Measurements from ENCODE around the gene NRG2.

The NRG2 gene

DNA sequence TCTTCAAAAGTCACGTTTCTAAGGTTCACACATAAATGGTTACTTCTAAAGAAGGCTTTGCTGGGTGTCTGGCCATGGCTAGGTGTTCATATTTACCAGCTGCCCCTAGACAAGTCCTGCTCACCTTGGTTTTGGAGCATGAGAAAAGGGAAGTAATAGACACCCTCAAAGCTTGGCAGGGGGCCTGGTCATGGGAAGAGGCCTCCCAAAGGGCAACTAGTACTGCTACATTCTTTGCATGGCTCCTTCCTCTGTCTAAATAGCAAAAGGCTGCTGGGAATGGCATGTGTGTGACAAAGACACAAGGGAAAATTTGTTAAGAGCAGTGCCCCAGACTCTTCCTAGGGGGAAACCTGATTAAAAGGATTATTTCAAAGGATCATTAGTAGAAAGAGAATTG, 93.4 kb downstream of the NRG2 start:
- Histone ChIP-seq H3K4me3 (ENCODE audit: low read length) (no peak overlapping the region), H3K79me2 (ENCODE audit: control insufficient read depth, low read length) (no peaks in the 10 kb centered on the region), H3F3A (ENCODE audit: control insufficient read depth, insufficient read depth) (no peaks in the 10 kb centered on the region), H3K27me3 (ENCODE audit: control insufficient read depth, low read length) (peaks cover 23% of the 10 kb centered on the region; the same call in 1 of the 2 replicates), H3K27ac (ENCODE audit: low read depth, low read length) (no peak overlapping the region), H3K9me2 (replicated peaks; ENCODE audit: control insufficient read depth, low read length) (no peaks in the 10 kb centered on the region), H3K36me3 (ENCODE audit: control insufficient read depth, low read length) (no peaks in the 10 kb centered on the region), H3K4me1 (ENCODE audit: control insufficient read depth, low read length) (no peaks in the 10 kb centered on the region), H3K4me2 (ENCODE audit: low read length) (no peak overlapping the region), H3K9me3 (ENCODE audit: control insufficient read depth, insufficient read depth, low read length) (no peaks in the 10 kb centered on the region), H4K20me1 (ENCODE audit: control insufficient read depth, insufficient read depth, low read depth, low read length) (no peaks in the 10 kb centered on the region)
- TF ChIP-seq EZH2phosphoT487 (IDR thresholded peaks at IDR 0.05; ENCODE audit: borderline replicate concordance, low read length): no peak
- TF ChIP-seq, protein P1, sequence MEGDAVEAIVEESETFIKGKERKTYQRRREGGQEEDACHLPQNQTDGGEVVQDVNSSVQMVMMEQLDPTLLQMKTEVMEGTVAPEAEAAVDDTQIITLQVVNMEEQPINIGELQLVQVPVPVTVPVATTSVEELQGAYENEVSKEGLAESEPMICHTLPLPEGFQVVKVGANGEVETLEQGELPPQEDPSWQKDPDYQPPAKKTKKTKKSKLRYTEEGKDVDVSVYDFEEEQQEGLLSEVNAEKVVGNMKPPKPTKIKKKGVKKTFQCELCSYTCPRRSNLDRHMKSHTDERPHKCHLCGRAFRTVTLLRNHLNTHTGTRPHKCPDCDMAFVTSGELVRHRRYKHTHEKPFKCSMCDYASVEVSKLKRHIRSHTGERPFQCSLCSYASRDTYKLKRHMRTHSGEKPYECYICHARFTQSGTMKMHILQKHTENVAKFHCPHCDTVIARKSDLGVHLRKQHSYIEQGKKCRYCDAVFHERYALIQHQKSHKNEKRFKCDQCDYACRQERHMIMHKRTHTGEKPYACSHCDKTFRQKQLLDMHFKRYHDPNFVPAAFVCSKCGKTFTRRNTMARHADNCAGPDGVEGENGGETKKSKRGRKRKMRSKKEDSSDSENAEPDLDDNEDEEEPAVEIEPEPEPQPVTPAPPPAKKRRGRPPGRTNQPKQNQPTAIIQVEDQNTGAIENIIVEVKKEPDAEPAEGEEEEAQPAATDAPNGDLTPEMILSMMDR (IDR thresholded peaks at IDR 0.05; ENCODE audit: low read depth, low read length, poor library complexity, severe bottlenecking): no peak

DNA sequence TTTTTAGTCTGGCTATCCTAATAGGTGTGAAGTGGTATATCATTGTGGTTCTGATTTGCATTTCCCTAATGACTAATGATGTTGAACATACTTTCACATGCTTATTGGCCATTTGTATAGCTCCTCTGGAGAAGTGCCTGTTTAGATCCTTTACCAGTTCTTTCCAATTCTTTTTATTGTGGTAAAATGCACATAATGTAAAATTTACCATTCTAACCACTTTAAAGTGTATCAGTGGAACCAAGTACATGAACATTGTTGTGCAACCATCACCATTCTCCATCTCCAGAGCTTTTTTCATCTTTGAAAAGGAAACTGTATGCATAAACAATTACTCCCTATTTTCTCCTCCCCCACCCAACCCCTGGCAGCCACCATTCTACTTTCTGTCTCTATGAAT, 95.4 kb downstream of the NRG2 start:
- H3K4me3 ChIP-seq (ENCODE audit: low read length): no peak overlapping the region
- peaks cover 18% of the 10 kb centered on the region; the same call in 1 of the 2 replicates for H3K27me3 ChIP-seq (ENCODE audit: control insufficient read depth, low read length)
- H3K36me3 ChIP-seq (ENCODE audit: control insufficient read depth, low read length): no peaks in the 10 kb centered on the region
- TF ChIP-seq EZH2phosphoT487 (IDR thresholded peaks at IDR 0.05; ENCODE audit: borderline replicate concordance, low read length): no peak
- TF ChIP-seq, protein P1 (IDR thresholded peaks at IDR 0.05; ENCODE audit: low read depth, low read length, poor library complexity, severe bottlenecking): no peak
- H3K9me2 ChIP-seq (replicated peaks; ENCODE audit: control insufficient read depth, low read length): no peaks in the 10 kb centered on the region
- H3K27ac ChIP-seq (ENCODE audit: low read depth, low read length): no peak overlapping the region
- H3K4me2 ChIP-seq (ENCODE audit: low read length): no peak overlapping the region
- no peaks in the 10 kb centered on the region for H3K79me2 ChIP-seq (ENCODE audit: control insufficient read depth, low read length)
- no peaks in the 10 kb centered on the region for H4K20me1 ChIP-seq (ENCODE audit: control insufficient read depth, insufficient read depth, low read depth, low read length)
- no peaks in the 10 kb centered on the region for H3K9me3 ChIP-seq (ENCODE audit: control insufficient read depth, insufficient read depth, low read length)
- no peaks in the 10 kb centered on the region for H3F3A ChIP-seq (ENCODE audit: control insufficient read depth, insufficient read depth)
- no peaks in the 10 kb centered on the region for H3K4me1 ChIP-seq (ENCODE audit: control insufficient read depth, low read length)

DNA sequence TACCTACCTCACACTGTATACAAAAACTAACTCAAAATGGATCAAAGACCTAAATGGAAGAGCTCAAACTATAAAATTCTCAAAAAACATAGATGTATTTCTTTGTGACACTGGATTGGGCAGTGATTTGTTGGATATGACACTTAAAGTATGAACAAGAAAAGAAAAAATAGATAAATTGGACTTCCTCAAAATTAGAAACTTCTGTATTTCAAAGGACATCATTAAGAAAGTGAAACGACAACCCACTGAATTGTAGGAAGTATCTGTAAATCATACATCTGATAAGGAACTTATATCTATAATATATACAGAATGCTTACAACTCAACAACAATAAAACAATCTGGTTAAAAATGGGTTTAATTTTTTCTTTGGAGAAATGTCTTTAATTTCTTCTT, 96.7 kb downstream of the NRG2 start:
- no peaks in the 10 kb centered on the region for H4K20me1 ChIP-seq (ENCODE audit: control insufficient read depth, insufficient read depth, low read depth, low read length)
- no peak overlapping the region for H3K4me3 ChIP-seq (ENCODE audit: low read length)
- no peak overlapping the region for H3K27ac ChIP-seq (ENCODE audit: low read depth, low read length)
- TF ChIP-seq, protein P1 (IDR thresholded peaks at IDR 0.05; ENCODE audit: low read depth, low read length, poor library complexity, severe bottlenecking): no peak
- TF ChIP-seq EZH2phosphoT487 (IDR thresholded peaks at IDR 0.05; ENCODE audit: borderline replicate concordance, low read length): no peak
- no peaks in the 10 kb centered on the region for H3K9me2 ChIP-seq (replicated peaks; ENCODE audit: control insufficient read depth, low read length)
- no peaks in the 10 kb centered on the region for H3K79me2 ChIP-seq (ENCODE audit: control insufficient read depth, low read length)
- H3K9me3 ChIP-seq (ENCODE audit: control insufficient read depth, insufficient read depth, low read length): no peaks in the 10 kb centered on the region
- no peak overlapping the region for H3K4me2 ChIP-seq (ENCODE audit: low read length)
- H3F3A ChIP-seq (ENCODE audit: control insufficient read depth, insufficient read depth): no peaks in the 10 kb centered on the region
- no peaks in the 10 kb centered on the region for H3K36me3 ChIP-seq (ENCODE audit: control insufficient read depth, low read length)
- peaks cover 23% of the 10 kb centered on the region for H3K27me3 ChIP-seq (ENCODE audit: control insufficient read depth, low read length)
- no peaks in the 10 kb centered on the region for H3K4me1 ChIP-seq (ENCODE audit: control insufficient read depth, low read length)

DNA sequence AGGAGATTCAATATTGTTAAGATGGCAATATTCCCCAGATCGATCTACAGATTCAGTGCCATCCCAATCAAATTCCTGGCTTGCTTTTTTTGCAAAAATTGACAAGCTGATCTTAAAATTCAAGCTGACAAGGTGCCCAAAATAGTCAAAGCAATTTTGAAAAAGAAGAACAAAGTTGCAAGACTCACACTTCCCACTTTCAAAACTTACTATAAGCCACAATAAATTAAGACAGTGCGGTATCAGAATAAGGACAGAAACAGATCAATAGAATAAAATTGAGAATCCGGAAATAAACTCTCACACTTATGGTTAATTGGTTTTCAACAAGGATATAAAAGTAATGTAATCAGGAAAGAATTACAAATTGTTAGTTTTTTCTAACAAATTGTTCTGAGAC, 97.1 kb downstream of the NRG2 start:
- Histone ChIP-seq H3K9me3 (ENCODE audit: control insufficient read depth, insufficient read depth, low read length) (no peaks in the 10 kb centered on the region), H3F3A (ENCODE audit: control insufficient read depth, insufficient read depth) (no peaks in the 10 kb centered on the region), H3K36me3 (ENCODE audit: control insufficient read depth, low read length) (no peaks in the 10 kb centered on the region), H3K4me1 (ENCODE audit: control insufficient read depth, low read length) (no peaks in the 10 kb centered on the region), H3K79me2 (ENCODE audit: control insufficient read depth, low read length) (no peaks in the 10 kb centered on the region), H4K20me1 (ENCODE audit: control insufficient read depth, insufficient read depth, low read depth, low read length) (no peaks in the 10 kb centered on the region), H3K4me3 (ENCODE audit: low read length) (no peak overlapping the region), H3K27ac (ENCODE audit: low read depth, low read length) (no peak overlapping the region), H3K4me2 (ENCODE audit: low read length) (no peak overlapping the region), H3K9me2 (replicated peaks; ENCODE audit: control insufficient read depth, low read length) (no peaks in the 10 kb centered on the region), H3K27me3 (ENCODE audit: control insufficient read depth, low read length) (peaks cover 24% of the 10 kb centered on the region)
- no peak for TF ChIP-seq EZH2phosphoT487 (IDR thresholded peaks at IDR 0.05; ENCODE audit: borderline replicate concordance, low read length)
- TF ChIP-seq, protein P1 (IDR thresholded peaks at IDR 0.05; ENCODE audit: low read depth, low read length, poor library complexity, severe bottlenecking): no peak
